Thymus (tissue), 11 donors: Measurements from ENCODE around the gene DPP6. TPM values are rescaled to one million over a fixed set of nuclear protein-coding genes. Genes with fewer than 3 reads are reported as not detected.
"Not testable (repeated sequence)": the region's sequence is repeated elsewhere in the genome, so short reads cannot be mapped to it uniquely, and the experiment has no call there.

Source experiments
- DNase-seq, 9 donors: peaks; one replicate each; pipeline ENCODE4 v3.0.0-alpha.2; 2013; ENCODE audit warnings: low spot score in 9 of 9, low read depth in 6 of 9, missing footprints in 1 of 9
- H3K27ac ChIP-seq, 2 donors: one replicate each; pipeline ENCODE4 v1.5.1; 2013; ENCODE audit warnings: control low read depth in 1 of 2, low read depth in 1 of 2, low read length in 1 of 2, mild to moderate bottlenecking in 1 of 2, moderate library complexity in 1 of 2
- H3K27me3 ChIP-seq, 2 donors: one replicate each; pipeline ENCODE4 v1.5.1; 2013; ENCODE audit warnings: low read length in 1 of 2; ENCODE audit not compliant: control insufficient read depth in 2 of 2, insufficient read depth in 1 of 2
- H3K36me3 ChIP-seq, 2 donors: one replicate each; pipeline ENCODE4 v1.5.1; 2013; ENCODE audit warnings: low read length in 1 of 2, mild to moderate bottlenecking in 1 of 2, moderate library complexity in 1 of 2; ENCODE audit not compliant: control insufficient read depth in 2 of 2, insufficient read depth in 2 of 2
- H3K4me1 ChIP-seq, 2 donors: one replicate each; pipeline ENCODE4 v1.5.1; 2013; ENCODE audit warnings: low read length in 2 of 2; ENCODE audit not compliant: control insufficient read depth in 2 of 2, insufficient read depth in 2 of 2
- H3K4me3 ChIP-seq, 2 donors: one replicate each; pipeline ENCODE4 v1.5.1; 2013; ENCODE audit warnings: low read length in 2 of 2, control low read depth in 1 of 2, mild to moderate bottlenecking in 1 of 2
- H3K9me3 ChIP-seq, 2 donors: one replicate each; pipeline ENCODE4 v1.5.1; 2013; ENCODE audit warnings: low read length in 1 of 2, mild to moderate bottlenecking in 1 of 2; ENCODE audit not compliant: control insufficient read depth in 2 of 2, insufficient read depth in 1 of 2
- WGBS: extraction: QIAGEN DNeasy Blood & Tissue Kit; methylation state at CpG from one replicate; pipeline ENCODE4 v1.1.7; 2013; 5-methylcytosine and 5-hydroxymethylcytosine counted together
- polyA plus RNA-seq: library from polyadenylated mRNA; stranded (reverse); fragments of 200-250 nt; gene quantifications from one replicate; pipeline ENCODE4 v1.2.3, GENCODE V29; 2013
- total RNA-seq: library from RNA; stranded (reverse); fragments of 120-200 nt; gene quantifications from one replicate; pipeline ENCODE4 v1.2.4, GENCODE V29; 2013
- donor health status: healthy.

The DPP6 gene
- total and polyA plus RNA-seq, 2 donors, result 0.75 to 4.5 TPM

- not testable (repeated sequence) for H3K4me3 ChIP-seq, H3K27ac ChIP-seq, DNase-seq, H3K4me1 ChIP-seq, H3K27me3 ChIP-seq, H3K36me3 ChIP-seq, H3K9me3 ChIP-seq
- 1% methylated on average over 7 of the region's 13 CpGs for WGBS
Observed at GRCh38 chr7:154039466-154040165, 12.6 kb upstream of the DPP6 start.

GRCh38 chr7:154050394-154050793 is 1.8 kb upstream of the DPP6 start:
- WGBS, result 73% methylated on average over 5 of the region's 5 CpGs
- peaks cover 3 to 18% of the 10 kb centered on the region in 2 donors for H3K27me3 ChIP-seq
- H3K4me3 ChIP-seq, H3K27ac ChIP-seq, H3K36me3 ChIP-seq, DNase-seq, H3K9me3 ChIP-seq, H3K4me1 ChIP-seq: not testable (repeated sequence)

GRCh38 chr7:154051006-154051642 is 1.1 kb upstream of the DPP6 start:
- DNase-seq, H3K4me3 ChIP-seq, H3K4me1 ChIP-seq, H3K36me3 ChIP-seq, H3K9me3 ChIP-seq, H3K27ac ChIP-seq: not testable (repeated sequence)
- 12% methylated on average over 24 of the region's 42 CpGs for WGBS
- H3K27me3 ChIP-seq, result peaks cover 3 to 18% of the 10 kb centered on the region in 2 donors

- WGBS, result 3% methylated on average over 78 of the region's 83 CpGs
Observed at GRCh38 chr7:154052530-154053252, 493 bp downstream of the DPP6 start.

GRCh38 chr7:154053466-154054312 is 1.5 kb downstream of the DPP6 start:
- H3K9me3 ChIP-seq, H3K4me1 ChIP-seq, DNase-seq, H3K27ac ChIP-seq, H3K36me3 ChIP-seq, H3K4me3 ChIP-seq: not testable (repeated sequence)
- peaks cover 3 to 18% of the 10 kb centered on the region in 2 donors for H3K27me3 ChIP-seq
- WGBS, result 40% methylated on average over 10 of the region's 16 CpGs

More at GRCh38 chr7:154052530-154053252, 493 bp downstream of the DPP6 start:
- H3K36me3 ChIP-seq, H3K4me1 ChIP-seq, H3K9me3 ChIP-seq, H3K27ac ChIP-seq, H3K4me3 ChIP-seq, DNase-seq: not testable (repeated sequence)
- peaks cover 3 to 18% of the 10 kb centered on the region in 2 donors for H3K27me3 ChIP-seq

GRCh38 chr7:154054664-154055063 is 2.5 kb downstream of the DPP6 start:
- 0% methylated on average over 1 of the region's 2 CpGs for WGBS
- not testable (repeated sequence) for H3K36me3 ChIP-seq, H3K27ac ChIP-seq, H3K4me1 ChIP-seq, H3K9me3 ChIP-seq, DNase-seq, H3K4me3 ChIP-seq
- H3K27me3 ChIP-seq, result peaks cover 3 to 18% of the 10 kb centered on the region in 2 donors

GRCh38 chr7:154055491-154056106 is 3.4 kb downstream of the DPP6 start:
- 15% methylated on average over 9 of the region's 9 CpGs for WGBS
- not testable (repeated sequence) for H3K4me1 ChIP-seq, H3K27ac ChIP-seq, H3K4me3 ChIP-seq, H3K36me3 ChIP-seq, H3K9me3 ChIP-seq
- DNase-seq, result peak; percentile 3 to 52 (median 7)
- H3K27me3 ChIP-seq, result peaks cover 3 to 18% of the 10 kb centered on the region in 2 donors

- 92% methylated on average over 14 of the region's 14 CpGs for WGBS
- H3K4me3 ChIP-seq, H3K9me3 ChIP-seq, H3K4me1 ChIP-seq, H3K36me3 ChIP-seq, H3K27ac ChIP-seq, H3K27me3 ChIP-seq, DNase-seq: not testable (repeated sequence)
Observed at GRCh38 chr7:154058783-154059182, 6.6 kb downstream of the DPP6 start.
